Stomach (tissue), 4 donors: ENCODE data around the gene ADAMTS10.

Source experiments
- CTCF ChIP-seq, 7 experiments: fragments of 450-650 bp in 4 of 7; fragments of 200-600 bp in 3 of 7; sonication (generic) in 3 of 7; IDR thresholded peaks; one replicate each; pipeline ENCODE4 v1.5.1; 2016 to 2019; ENCODE audit warnings: antibody characterized with exemption in 7 of 7, control low read depth in 2 of 7, mild to moderate bottlenecking in 1 of 7
- EP300 ChIP-seq: sonication (generic); formaldehyde crosslinking; IDR thresholded peaks from one replicate; pipeline ENCODE4 v1.6.1; 2017; ENCODE audit warnings: antibody characterized with exemption
- POLR2A ChIP-seq, 4 donors: fragments of 450-650 bp; IDR thresholded peaks; one replicate each; pipeline ENCODE4 v1.6.1; 2016; ENCODE audit warnings: antibody characterized with exemption in 4 of 4, control low read depth in 2 of 4, mild to moderate bottlenecking in 1 of 4, moderate library complexity in 1 of 4
- POLR2AphosphoS5 ChIP-seq, 3 donors: sonication (generic); formaldehyde crosslinking; IDR thresholded peaks; one replicate each; pipeline ENCODE4 v1.6.1; 2016; ENCODE audit warnings: antibody characterized with exemption in 3 of 3

- TF ChIP-seq POLR2A (IDR thresholded peaks at IDR 0.05) (no peak), CTCF (IDR thresholded peaks at IDR 0.05) (no peak), POLR2AphosphoS5 (IDR thresholded peaks at IDR 0.05) (no peak), EP300 (no peak)
Observed at GRCh38 chr19:8629996-8630683, 19.6 kb upstream of the ADAMTS10 start, which contains the start of gene NFILZ.
